PC-3 (cell line): ENCODE measurements around the gene NPIPA1.
"Not testable (repeated sequence)": the region's sequence is repeated elsewhere in the genome, so short reads cannot be mapped to it uniquely, and the experiment has no call there.

ENCODE experiments used
- EZH2 ChIP-seq: fragments of 300-600 bp; sonication (generic); IDR thresholded peaks from one replicate; pipeline ENCODE4 v1.6.1; 2017; ENCODE audit warnings: antibody characterized with exemption, mild to moderate bottlenecking, low read length; ENCODE audit not compliant: unreplicated experiment
- EZH2phosphoT487 ChIP-seq: fragments of 300-600 bp; sonication (generic); IDR thresholded peaks from 2 replicates; pipeline ENCODE4 v1.6.1; 2018; ENCODE audit warnings: mild to moderate bottlenecking, antibody characterized with exemption, low read length, borderline replicate concordance
- TF ChIP-seq, protein P1 (sequence below): fragments of 300-600 bp; sonication (generic); conservative IDR thresholded peaks from 2 replicates; pipeline ENCODE4 v1.5.1; 2017; ENCODE audit warnings: antibody characterized with exemption, low read depth, mild to moderate bottlenecking, low read length

DNA sequence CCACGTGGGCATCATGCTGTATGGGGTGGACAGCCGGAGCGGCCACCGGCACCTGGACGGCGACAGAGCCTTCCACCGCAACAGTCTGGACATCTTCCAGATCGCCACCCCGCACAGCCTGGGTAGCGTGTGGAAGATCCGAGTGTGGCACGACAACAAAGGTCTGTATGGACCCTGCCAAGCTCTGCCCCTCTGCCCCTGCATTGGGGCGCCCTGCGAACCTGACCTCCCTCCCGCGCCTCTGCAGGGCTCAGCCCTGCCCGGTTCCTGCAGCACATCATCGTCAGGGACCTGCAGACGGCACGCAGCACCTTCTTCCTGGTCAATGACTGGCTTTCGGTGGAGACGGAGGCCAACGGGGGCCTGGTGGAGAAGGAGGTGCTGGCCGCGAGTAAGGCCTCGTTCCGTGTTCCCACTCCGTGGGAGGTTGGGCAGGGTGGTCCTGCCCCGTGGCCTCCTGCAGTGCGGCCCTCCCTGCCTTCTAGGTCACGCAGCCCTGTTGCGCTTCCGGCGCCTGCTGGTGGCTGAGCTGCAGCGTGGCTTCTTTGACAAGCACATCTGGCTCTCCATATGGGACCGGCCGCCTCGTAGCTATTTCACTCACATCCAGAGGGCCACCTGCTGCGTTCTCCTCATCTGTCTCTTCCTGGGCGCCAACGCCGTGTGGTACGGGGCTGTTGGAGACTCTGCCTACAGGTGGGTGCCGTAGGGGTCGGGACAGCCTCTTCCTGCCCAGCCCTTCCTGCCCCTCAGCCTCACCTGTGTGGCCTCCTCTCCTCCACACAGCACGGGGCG, 4.5 kb upstream of the NPIPA1 start:
- TF ChIP-seq EZH2, EZH2phosphoT487: not testable (repeated sequence)
- TF ChIP-seq, protein P1, sequence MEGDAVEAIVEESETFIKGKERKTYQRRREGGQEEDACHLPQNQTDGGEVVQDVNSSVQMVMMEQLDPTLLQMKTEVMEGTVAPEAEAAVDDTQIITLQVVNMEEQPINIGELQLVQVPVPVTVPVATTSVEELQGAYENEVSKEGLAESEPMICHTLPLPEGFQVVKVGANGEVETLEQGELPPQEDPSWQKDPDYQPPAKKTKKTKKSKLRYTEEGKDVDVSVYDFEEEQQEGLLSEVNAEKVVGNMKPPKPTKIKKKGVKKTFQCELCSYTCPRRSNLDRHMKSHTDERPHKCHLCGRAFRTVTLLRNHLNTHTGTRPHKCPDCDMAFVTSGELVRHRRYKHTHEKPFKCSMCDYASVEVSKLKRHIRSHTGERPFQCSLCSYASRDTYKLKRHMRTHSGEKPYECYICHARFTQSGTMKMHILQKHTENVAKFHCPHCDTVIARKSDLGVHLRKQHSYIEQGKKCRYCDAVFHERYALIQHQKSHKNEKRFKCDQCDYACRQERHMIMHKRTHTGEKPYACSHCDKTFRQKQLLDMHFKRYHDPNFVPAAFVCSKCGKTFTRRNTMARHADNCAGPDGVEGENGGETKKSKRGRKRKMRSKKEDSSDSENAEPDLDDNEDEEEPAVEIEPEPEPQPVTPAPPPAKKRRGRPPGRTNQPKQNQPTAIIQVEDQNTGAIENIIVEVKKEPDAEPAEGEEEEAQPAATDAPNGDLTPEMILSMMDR = not testable (repeated sequence)
